H1 (cell line): ENCODE measurements around the gene NDUFS5. TPM values are rescaled to one million over a fixed set of nuclear protein-coding genes. Genes with fewer than 3 reads are reported as not detected.

Experiments
- ASH2L ChIP-seq: fragments of 200-600, 300-600 bp; sonication (generic); IDR thresholded peaks from one replicate; pipeline ENCODE4 v1.7.1; 2017; ENCODE audit warnings: low read length
- BRCA1 ChIP-seq: IDR thresholded peaks from 2 replicates; pipeline ENCODE4 v1.6.1; 2012; ENCODE audit warnings: low read depth, low read length, improper control_type of control experiment
- CHD2 ChIP-seq: IDR thresholded peaks from 2 replicates; pipeline ENCODE4 v1.6.1; 2012; ENCODE audit warnings: low read length, improper control_type of control experiment
- CTCF ChIP-seq, 3 experiments: IDR thresholded peaks; 1 replicate in 2 of 3; 2 replicates in 1 of 3; pipeline versions ENCODE4 v1.5.1 to v1.6.1; 2011; ENCODE audit warnings: low read length in 3 of 3, mild to moderate bottlenecking in 3 of 3, inconsistent platforms in 2 of 3, low read depth in 1 of 3, moderate library complexity in 1 of 3; ENCODE audit not compliant: insufficient read depth in 1 of 3; ENCODE audit errors: control extremely low read depth in 1 of 3
- EZH2 ChIP-seq: fragments of 200-600 bp; sonication (generic); IDR thresholded peaks from 2 replicates; pipeline ENCODE4 v1.7.1; 2012; ENCODE audit warnings: low read depth, mild to moderate bottlenecking, moderate library complexity, low read length, inconsistent platforms; ENCODE audit not compliant: severe bottlenecking
- NANOG ChIP-seq: IDR thresholded peaks from 2 replicates; pipeline ENCODE4 v1.6.1; 2011; ENCODE audit warnings: low read length, low read depth, mild to moderate bottlenecking, inconsistent platforms; ENCODE audit not compliant: insufficient read depth, poor library complexity, severe bottlenecking
- NRF1 ChIP-seq: IDR thresholded peaks from 2 replicates; pipeline ENCODE4 v1.6.1; 2011; ENCODE audit warnings: mild to moderate bottlenecking, low read depth, low read length, improper control_type of control experiment
- POLR2AphosphoS5 ChIP-seq: IDR thresholded peaks from 2 replicates; pipeline ENCODE4 v1.6.1; 2011; ENCODE audit warnings: low read depth, low read length
- polyA plus RNA-seq, 7 experiments: library from polyadenylated mRNA; depleted of rRNA in 3 of 7; stranded (reverse) in 5 of 7; unstranded in 2 of 7; fragments of >200 nt in 5 of 7; fragments of 200-250 nt in 2 of 7; gene quantifications; 1 replicate in 5 of 7; 2 replicates in 1 of 7; 4 replicates in 1 of 7; pipeline versions ENCODE4 v1.2.1 to v1.2.3, GENCODE V29; 2011 to 2013; ENCODE audit warnings: missing spikeins in 2 of 7, mixed read lengths in 2 of 7
- total RNA-seq: library from RNA; stranded (reverse); fragmentation: NEBNext Ultra II Directional; extraction: Animal tissue kit (Norgen Biotek cat#: 25700); gene quantifications from 2 replicates; pipeline ENCODE4 v1.2.1, GENCODE V29; 2021
- TF ChIP-seq, protein P1 (sequence below): IDR thresholded peaks from 2 replicates; pipeline ENCODE4 v1.6.1; 2012; ENCODE audit warnings: low read length, inconsistent platforms

NDUFS5 gene
- total and polyA plus RNA-seq, 2 of the 8 experiments (the other 6 are each of a cell fraction or from before 2014, with no cell fraction given) = 435 to 835 TPM

DNA sequence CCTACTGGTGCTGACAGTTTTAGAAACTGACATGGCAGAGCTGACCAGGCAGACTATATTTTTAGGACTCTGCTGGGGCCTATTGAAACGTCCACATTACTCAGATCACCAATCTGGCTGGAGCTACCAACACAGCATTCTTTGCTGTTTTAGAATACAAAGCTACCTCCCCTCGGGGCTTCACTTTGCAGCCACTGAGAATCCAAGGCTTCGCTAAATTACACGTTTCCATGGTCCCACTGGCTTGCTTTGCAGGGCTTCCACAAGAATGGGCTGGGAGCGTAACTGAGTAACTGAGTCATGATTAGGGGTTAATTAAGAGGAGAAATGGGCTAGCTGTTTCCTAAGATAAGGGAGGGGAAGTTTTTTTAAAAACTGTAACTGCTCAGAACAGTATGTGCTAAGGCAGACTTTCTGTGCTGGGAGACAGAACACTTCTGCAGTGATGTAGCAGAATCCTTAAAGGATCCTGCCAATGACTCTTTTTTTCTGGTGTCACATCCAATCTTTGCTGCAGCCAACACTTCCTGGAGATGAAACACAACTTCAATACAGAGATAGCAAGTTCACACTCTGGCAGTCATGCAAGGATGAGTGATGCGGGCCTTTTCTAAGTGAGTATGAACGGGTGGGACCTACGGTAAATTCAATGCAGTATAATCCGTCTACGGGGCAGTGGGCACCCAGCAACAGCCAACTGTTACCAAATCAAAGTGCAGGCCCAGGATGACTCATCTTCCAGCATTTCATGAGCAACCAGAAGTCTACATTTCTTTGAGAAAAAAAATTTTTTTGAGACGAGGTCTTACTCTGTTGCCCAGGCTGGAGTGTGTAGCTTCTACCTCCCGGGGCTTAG is 21.5 kb downstream of the NDUFS5 start (continued):
- TF ChIP-seq CTCF (IDR thresholded peaks at IDR 0.05; ENCODE audit: control extremely low read depth in 1 of 3, insufficient read depth in 1 of 3, low read depth in 1 of 3, low read length in 3 of 3) (no peak), BRCA1 (no peak), EZH2 (no peak), POLR2AphosphoS5 (no peak), ASH2L (no peak), NRF1 (no peak), NANOG (no peak), CHD2 (no peak)
- TF ChIP-seq, protein P1, sequence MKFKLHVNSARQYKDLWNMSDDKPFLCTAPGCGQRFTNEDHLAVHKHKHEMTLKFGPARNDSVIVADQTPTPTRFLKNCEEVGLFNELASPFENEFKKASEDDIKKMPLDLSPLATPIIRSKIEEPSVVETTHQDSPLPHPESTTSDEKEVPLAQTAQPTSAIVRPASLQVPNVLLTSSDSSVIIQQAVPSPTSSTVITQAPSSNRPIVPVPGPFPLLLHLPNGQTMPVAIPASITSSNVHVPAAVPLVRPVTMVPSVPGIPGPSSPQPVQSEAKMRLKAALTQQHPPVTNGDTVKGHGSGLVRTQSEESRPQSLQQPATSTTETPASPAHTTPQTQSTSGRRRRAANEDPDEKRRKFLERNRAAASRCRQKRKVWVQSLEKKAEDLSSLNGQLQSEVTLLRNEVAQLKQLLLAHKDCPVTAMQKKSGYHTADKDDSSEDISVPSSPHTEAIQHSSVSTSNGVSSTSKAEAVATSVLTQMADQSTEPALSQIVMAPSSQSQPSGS = no peak
